Uterus (tissue), 2 donors: ENCODE measurements around the gene PITHD1.

ENCODE experiments used
- POLR2A ChIP-seq, 2 donors: fragments of 450-650 bp; IDR thresholded peaks; one replicate each; pipeline ENCODE4 v1.6.1; 2016; ENCODE audit warnings: antibody characterized with exemption in 2 of 2, mild to moderate bottlenecking in 1 of 2, moderate library complexity in 1 of 2
- TF ChIP-seq, protein P1 (sequence below), 4 experiments: fragments of 200-600 bp in 2 of 4; fragments of 450-650 bp in 2 of 4; sonication (generic) in 2 of 4; IDR thresholded peaks; one replicate each; pipeline ENCODE4 v1.5.1; 2016 to 2019; ENCODE audit warnings: antibody characterized with exemption in 4 of 4, mild to moderate bottlenecking in 2 of 4, moderate library complexity in 1 of 4

DNA sequence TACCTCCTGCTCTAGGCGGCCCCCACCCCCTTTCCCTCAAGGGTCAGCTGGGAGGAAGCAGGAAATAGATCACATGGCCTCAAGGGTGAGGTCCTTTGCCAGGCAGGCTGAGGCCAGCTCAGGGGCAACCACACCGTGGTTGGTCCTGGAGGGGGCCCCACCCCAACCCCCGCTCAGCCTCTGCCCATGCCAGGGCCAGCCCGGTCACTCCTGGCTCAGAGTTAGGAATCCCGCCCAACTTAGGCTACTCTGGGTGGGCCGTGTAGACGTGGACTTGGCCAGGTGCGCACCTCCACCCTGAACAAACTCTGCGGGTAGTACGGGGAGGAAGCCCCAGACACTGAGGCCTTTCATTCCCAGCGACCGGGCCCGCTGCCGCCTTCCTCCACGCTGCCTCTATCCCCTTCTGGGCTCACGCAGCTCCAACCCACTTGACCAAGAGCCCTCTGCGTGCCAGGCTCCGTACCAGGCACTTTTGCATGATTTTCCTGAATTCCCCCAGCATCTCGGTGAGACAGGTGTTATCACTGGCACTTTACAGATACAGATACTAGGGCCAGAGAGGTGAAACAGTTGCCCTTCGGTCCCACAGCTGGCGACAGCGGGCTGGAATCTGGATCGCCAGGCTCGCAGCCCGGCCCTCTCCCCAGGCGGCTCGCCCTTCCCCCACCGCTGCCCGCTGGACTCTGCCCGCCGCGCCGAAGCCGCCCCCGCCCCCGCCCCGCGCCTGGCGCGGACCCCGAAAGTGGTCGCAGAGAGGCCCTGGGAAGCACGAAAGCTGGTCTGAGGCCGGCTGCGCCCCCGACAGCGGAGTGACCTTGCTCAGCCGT lies 21.6 kb downstream of the PITHD1 start:
- TF ChIP-seq, protein P1, sequence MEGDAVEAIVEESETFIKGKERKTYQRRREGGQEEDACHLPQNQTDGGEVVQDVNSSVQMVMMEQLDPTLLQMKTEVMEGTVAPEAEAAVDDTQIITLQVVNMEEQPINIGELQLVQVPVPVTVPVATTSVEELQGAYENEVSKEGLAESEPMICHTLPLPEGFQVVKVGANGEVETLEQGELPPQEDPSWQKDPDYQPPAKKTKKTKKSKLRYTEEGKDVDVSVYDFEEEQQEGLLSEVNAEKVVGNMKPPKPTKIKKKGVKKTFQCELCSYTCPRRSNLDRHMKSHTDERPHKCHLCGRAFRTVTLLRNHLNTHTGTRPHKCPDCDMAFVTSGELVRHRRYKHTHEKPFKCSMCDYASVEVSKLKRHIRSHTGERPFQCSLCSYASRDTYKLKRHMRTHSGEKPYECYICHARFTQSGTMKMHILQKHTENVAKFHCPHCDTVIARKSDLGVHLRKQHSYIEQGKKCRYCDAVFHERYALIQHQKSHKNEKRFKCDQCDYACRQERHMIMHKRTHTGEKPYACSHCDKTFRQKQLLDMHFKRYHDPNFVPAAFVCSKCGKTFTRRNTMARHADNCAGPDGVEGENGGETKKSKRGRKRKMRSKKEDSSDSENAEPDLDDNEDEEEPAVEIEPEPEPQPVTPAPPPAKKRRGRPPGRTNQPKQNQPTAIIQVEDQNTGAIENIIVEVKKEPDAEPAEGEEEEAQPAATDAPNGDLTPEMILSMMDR (IDR thresholded peaks at IDR 0.05), result no peak
- TF ChIP-seq POLR2A (IDR thresholded peaks at IDR 0.05), result peak in 1 of 2 donors; percentile 55
